ENCODE data around the gene SKAP1.
A peak's percentile ranks its signal among the peaks of the same experiment; 100 is the strongest.

GRCh38 chr17:48261297-48261880, 168.6 kb downstream of the SKAP1 start:
- TF ChIP-seq CTCF (IDR thresholded peaks at IDR 0.05) (peak in 1 of 7 experiments; percentile 7), POLR2A (IDR thresholded peaks at IDR 0.05) (no peak), POLR2AphosphoS5 (IDR thresholded peaks at IDR 0.05) (no peak)

Measured in stomach (tissue), 4 donors.